Measurements from ENCODE around the gene NBEAL2.

NBEAL2 gene

DNA sequence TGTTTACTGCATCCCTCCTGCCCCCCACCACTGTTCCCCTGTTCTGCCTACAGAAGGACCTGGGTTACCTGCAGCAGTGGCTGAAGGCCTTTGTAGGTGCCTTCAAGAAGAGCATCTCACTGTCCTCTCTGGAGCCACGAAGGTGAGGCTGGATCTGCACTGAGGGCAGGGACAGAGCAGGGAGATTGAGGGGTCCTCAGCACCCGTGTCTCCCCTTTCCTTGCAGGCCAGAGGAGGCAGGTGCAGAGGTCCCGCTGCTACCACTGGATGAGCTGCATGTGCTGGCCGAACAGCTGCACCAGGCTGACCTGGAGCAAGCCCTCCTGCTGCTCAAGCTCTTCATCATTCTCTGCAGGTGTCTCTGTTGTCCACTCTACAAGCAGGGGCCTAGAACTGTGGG, 9.2 kb downstream of the NBEAL2 start:
- no peak for DNase-seq

DNA sequence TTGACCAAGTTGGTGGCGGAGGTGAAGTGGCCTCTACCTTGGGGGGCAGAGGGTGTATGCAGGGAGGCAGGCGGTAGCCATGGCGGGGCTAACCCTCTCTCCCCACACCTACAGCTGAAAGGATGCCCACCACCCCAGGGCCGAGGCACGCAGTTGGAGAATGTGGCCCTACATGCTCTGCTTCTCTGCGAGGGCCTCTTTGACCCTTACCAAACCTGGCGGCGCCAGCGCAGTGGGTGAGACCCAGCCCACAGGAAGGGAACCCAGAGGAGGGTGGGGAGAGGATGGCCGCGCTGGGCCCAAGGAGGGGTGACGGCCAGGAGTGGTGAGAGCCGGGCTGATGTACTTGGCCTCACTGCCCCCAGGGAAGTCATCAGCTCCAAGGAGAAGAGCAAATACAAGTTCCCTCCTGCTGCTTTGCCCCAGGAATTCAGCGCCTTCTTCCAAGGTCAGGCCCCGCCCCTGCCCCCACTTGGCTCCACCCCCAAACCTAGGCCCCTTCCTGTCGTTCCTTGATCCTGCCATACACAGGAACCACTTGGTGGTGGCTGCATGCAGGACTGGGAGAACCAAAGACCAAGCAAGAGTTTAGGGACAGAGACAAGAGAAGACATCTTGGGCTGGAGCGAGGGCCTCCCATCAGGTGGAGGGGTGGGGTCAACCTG, 9.8 kb downstream of the NBEAL2 start:
- DNase-seq = no peak

DNA sequence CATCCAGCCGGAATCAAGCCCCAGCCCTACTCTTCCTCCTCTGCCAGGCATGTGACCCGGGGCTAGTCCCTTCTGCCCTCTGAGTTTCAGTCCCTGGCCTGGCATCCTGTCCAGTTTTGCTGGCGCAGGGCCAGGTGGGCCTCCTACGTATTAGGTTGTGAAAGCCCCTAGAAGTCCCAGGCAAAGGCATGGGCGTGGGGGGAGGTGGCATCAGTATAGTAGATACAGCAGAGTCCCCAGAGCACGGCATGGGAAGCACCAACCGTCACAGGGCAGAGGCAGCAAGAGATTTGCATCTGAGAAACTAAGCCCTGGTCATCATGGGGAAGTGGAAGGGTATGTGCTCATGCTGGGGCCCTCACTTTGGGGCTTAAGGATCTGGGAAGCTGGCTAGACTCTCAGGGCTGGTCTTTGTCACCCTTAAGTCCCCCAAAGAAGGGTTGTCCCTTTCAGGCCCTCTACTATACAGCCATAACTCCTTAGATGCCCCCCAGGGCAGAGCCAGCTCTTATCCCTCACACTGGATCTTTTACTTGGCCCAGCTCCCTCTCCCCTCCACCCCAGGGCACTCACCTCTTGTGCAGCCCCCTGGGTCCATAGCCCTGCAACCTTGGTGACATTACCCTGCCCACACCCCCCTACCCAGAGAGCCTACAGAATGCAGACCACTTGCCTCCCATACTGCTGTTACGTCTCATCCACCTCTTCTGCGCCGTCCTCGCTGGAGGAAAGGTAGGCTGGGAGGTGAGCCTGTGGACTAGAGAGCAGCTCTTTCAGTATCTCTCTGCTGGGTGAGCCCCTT, 11.3 kb downstream of the NBEAL2 start:
- no peak for DNase-seq

DNA sequence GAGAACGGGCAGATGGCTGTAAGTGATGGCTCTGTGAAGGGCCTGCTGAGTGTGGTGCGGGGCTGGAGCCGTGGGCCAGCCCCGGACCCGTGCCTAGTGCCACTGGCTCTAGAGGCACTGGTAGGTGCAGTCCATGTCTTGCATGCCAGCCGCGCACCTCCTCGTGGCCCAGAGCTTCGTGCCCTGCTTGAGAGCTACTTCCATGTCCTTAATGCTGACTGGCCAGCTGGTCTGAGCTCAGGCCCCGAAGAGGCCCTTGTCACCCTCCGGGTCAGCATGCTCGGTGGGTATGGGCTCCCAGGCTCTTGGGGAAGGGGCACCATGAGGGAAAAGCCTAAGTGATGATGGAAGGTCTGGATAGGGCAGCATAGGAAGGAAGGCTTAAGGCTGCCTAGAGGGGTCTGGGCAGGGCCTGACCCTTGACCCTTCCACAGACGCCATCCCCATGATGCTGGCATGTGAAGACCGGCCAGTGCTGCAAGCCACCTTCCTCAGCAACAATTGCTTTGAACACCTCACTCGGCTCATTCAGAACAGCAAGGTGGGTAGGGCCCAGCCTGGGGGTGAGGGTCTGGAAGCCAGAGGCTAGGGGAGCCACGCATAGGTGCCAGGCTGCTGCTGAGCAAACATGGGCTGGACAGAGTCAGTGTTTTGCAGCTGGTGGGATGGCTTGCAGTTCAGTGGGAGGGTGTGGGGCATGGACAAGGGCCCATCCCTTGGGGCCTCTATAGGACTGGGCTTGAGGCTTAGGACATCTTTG, 12.1 kb downstream of the NBEAL2 start:
- no peak for DNase-seq

DNA sequence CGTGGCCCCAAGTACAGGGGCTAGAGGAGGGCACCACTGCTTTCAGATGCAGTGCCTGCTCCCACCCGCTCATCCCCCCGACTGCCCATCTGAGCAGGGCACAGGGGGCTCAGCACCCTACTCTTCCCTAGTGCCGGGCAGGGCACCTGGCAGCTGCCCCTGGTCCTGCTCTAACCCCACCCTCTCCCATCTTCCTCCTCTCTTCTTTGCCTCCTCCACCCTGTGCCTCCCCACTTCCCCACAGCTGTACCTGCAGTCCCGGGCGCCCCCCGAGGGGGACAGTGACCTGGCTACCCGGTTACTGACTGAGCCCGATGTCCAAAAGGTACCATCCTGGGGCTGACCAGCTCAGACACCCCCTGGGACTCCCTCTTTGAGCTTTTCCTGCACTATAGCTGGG, 12.8 kb downstream of the NBEAL2 start:
- no peak for DNase-seq

DNA sequence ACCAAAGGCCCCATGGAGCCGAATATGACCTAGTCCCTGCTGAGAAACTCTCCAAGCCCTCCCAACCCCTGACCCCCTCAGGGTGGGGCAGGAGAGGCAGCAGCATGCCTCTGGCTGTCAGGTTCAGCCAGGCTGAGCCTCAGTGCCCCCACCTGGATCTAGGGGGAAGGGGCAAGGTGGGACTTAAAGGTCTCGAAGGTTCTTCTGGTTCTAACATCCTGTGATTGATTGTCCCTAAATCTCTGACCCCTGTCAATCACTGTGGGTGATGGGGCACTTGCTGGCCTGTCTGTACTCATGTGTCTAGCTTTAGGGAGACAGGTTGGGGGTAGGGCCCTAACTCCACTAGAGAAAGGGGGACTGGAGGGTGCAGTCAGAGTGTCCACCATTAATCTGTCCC, 13.8 kb downstream of the NBEAL2 start:
- no peak for DNase-seq

DNA sequence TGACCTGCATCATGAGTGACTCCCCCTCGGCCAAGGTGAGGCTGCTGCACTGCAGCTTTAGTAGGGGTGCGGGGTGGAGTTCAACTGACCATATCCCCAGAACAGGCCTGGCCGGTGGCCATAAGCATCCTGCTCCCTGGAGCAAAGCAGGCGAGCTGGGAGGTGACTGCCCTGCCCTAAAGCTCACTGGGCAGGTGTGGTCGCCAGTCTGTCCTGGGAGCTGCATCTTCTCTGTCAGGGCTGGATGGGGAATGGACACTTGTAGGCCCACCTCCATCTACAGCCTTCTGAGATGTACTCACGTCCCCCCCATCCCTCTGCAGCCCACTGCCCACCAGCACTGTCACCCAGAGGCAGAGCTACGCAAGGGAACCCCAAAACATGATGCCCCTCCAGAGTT, 14.5 kb downstream of the NBEAL2 start:
- DNase-seq = no peak

DNA sequence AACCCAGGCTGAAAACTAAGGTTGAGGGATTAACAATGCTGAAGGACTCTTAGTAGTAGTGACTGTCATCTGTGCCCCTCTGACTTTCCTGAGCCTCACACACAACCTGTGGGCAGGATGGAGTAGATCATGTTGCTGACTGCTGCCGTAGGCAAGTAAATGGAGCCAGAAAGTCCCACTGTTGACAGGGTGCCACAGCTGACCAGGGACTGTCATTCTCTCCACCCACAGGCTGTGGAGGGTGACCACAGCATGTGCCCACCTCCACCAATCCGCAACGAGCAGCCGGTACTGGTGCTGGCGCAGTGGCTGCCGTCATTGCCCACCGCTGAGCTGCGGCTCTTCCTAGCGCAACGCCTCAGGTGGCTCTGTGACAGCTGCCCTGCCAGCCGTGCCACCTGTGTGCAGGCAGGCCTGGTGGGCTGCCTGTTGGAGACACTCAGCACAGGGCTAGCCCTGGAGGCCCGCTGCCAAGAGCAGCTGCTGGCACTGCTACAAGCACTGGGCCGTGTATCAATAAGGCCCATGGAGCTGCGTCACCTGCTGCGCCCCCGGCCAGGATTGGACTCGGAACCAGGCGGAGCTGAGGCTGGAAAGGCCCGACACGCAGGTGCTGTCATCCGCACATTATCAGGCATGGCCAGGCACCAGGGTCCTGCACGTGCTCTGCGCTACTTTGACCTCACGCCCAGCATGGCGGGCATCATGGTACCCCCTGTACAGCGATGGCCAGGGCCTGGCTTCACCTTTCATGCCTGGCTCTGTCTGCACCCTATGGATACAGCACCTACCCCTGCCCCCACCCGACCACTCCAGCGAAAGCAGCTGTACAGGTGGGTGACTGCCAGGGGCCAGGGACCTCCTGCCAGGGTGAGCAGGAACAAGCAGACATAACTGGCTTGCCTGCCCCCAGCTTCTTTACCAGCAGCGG, 15.6 kb downstream of the NBEAL2 start:
- no peak for DNase-seq

DNA sequence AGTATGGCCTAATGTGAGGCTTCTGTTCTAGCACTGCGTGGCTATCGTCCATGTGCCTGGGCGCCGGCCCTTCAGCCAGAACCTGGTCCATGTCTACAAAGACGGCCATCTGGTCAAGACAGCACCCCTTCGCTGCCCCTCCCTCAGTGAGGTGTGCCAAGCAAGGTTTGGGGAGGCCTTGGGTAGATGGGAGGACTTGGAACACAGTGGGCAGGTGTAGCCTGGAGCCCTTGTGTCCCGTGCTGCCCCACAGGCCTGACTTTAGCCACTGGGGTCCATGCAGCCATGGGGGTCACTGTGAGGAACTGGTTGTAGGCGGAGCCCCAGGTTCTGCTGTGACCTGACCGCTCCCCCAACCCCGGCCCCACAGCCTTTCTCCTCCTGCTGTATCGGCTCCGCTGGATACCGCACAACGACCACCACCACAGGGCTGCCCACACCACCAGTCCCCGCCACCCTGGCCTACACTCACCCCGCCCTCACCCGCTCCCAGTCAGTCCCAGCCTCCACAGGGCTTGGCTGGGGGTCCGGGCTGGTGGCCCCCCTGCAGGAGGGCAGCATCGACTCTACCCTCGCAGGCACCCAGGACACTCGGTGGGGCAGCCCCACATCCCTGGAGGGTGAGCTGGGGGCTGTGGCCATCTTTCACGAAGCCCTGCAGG, 16.6 kb downstream of the NBEAL2 start:
- no peak for DNase-seq

DNA sequence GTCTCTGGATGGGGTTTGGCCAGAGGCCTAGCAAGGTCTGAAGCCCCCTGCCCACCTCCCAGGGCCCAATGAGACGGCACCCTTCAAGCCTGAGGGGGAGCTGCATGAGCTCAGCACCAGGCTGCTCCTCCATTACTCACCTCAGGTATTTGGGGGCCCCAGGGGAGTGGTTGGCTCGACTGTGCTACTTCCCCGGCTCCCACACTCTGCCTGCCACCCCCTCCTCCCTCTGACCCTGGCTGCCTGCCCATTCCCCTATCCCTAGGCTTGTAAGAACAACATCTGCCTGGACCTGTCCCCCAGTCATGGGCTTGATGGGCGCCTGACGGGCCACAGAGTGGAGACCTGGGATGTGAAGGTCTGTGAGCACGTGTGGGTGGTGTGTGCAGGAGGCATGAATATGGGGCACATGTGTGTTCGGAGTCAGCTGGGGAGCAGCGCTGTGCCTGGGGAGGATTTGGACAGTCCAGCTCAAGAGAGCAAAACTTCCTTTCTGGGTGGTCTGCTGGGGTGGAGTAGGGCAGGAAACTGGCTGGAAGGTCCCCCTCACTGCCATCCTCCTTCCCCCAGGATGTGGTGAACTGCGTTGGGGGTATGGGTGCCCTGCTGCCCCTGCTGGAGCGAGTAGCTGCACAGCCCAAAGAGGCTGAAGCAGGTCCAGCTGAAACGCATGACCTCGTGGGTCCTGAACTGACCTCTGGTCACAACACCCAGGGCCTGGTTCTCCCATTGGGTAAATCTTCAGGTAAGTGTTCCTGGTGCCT, 17.4 kb downstream of the NBEAL2 start:
- no peak for DNase-seq

DNA sequence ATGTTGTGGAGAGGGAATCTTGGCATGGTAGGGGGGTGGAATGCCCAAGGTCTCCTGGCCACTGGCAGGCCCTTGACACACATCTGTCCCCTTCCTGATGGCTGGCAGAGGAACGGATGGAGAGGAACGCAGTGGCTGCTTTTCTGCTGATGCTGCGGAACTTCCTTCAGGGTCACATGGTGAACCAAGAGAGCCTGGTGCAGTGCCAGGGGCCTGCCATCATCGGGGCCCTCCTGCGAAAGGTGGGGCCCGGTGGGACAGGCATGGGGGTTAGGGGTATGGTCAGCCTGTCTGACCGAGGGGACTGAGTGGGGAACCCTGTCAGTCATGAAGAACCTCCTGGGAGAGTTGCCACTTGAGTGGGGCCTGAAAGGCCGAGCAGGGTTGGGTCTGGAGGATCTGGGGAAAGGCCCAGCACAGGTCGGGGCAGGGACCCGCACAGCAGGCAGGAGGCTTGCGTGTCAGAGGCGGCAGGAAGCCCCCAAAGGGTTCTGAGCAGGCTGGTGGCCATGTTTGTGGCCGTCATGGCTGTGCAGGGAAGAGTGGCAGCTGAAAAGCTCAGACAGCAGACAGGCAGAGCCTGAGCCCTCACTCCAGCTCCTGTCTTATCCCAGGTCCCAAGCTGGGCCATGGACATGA, 18.1 kb downstream of the NBEAL2 start:
- DNase-seq = no peak

DNA sequence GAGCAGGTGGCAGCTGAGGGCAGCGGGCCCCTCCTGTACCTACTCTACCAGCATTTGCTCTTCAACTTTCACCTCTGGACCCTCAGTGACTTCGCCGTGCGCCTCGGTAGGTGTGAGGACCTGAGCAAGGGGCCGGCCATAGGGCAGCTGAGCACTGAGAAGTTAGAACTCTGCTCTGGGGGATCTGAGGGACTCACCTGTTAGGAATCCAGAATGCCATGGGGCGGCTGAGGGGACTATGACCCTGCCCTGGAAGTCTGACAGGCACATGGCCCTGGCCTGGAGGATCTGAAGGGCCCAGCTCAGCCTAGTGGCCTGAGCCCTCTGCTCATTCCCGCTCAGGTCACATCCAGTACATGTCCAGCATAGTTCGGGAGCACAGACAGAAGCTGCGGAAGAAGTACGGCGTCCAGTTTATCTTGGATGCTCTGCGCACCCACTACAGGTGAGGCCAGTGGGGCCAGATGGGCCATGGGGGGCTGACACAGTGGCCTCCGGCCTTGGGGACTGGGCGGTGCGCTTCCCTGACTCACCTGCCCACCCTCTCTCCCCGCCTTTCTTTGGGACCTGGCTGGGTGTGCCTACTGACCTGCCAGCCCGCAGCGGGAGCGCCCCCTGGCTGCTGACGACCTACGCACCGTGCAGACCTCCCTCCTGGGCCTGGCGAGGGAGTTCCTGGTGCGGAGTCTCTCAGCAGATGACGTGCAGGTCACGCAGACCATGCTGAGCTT, 18.8 kb downstream of the NBEAL2 start:
- DNase-seq = no peak

DNA sequence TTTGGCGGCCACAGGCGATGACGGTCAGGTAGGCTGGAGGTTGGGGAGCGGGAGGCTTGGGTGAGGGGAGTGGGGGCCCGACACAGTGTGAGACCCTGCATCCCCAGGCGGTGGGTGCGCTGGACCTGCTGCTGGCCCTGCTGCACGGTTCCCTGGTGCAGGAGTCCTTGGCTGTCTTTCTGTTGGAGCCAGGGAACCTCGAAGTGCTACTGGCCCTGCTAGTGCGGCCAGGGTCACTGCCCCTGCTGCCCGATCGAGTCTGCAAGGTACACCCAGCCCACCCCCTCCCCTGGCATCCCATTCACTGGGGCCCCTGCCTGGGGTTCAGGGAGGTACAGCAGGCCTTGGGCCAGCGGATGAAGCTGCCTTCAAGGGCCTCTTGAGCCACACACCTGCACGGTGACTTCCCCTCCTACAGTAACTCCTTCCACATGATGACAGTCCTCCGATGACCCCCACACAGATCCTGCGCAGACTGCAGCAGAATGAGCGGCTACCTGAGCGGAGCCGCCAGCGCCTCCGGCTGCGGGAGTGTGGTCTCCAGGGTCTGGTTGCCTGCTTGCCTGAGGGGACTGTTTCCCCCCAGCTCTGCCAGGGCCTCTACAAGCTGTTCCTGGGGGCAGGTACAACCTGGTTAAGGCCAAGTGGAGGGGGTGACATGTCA, 19.5 kb downstream of the NBEAL2 start:
- no peak for DNase-seq

DNA sequence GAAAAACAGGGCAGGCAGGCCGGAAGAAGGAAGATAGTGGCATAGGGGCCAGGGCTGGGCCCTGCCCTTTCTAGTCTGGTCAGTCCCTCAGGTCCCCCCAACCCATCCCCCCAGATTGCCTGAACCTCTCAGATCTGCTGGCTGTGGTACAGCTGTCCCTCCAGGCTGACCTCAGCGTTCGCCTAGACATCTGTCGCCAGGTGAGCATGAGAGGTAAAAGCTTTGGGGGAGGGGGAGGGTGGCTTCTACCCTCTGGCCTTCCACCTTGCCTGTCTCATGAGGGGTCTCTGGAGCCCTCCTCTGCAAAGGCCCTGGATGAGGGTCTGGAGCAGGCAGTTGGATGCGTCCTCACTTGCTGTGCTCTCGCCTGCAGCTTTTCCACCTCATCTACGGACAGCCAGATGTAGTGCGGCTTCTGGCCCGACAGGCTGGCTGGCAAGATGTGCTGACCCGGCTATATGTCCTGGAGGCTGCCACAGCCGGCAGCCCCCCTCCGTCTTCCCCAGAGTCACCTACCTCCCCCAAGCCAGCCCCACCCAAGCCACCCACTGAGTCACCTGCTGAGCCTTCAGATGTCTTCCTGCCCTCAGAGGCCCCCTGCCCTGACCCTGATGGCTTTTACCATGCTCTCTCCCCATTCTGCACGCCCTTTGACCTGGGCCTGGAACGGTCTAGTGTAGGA, 20.2 kb downstream of the NBEAL2 start:
- DNase-seq = no peak

DNA sequence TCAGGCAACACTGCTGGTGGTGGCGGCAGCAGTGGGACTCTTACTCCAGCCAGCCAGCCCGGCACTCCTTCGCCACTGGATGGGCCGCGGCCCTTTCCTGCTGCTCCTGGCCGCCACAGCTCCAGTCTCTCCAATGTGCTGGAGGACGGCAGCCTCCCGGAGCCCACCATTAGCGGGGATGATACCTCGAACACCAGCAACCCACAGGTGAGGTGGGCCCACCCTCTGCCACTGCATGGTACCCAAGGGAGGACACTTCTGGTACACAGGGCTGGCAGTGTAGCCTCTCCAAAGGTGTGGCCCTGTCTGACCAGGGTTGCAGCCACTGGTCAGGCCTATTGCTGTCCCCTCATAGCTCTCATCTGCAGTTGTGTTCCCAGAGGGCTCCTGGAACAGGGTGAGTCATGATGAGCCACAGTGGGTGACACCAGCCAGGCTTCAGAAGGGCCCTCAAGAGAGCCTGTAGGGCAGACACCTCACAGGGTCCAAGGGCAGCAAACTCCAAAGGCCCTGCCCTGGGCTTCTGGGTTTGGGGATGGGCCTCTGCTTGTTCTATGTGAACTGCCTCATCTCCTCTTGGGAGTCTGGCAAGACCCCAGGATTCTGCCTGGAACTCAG, 20.8 kb downstream of the NBEAL2 start:
- DNase-seq = no peak

DNA sequence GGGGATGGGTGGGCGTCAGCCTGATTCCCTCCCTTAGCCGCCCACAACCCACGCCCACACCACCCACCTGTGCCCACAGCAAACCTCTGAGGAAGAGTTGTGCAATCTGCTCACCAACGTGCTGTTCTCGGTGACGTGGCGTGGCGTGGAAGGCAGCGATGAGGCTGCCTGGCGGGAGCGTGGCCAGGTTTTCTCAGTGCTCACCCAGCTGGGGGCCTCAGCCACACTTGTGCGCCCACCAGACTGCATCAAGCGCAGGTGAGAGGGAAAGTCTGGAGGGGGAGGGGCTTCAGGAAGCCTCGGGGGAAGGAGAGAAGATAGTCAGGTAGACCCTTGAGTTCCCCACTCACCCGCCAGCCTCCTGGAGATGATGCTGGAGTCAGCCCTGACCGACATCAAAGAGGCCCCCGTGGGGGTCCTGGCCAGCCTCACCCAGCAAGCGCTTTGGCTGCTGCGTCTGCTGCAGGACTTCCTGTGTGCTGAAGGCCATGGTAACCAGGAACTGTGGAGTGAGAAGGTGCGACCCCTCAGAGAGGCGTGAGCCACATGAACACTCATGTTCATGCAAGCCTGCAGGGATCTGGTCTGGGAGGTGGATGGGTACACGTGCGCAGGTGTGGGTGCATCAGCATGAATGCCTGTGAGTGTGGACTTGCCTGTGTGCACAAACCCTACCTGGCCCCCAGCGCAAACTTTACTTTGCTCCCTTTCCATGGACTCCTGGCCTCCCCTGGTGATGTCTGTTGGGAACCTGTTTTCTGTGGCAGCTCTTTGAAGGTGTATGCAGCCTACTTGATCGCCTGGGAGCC, 21.7 kb downstream of the NBEAL2 start:
- DNase-seq = no peak

DNA sequence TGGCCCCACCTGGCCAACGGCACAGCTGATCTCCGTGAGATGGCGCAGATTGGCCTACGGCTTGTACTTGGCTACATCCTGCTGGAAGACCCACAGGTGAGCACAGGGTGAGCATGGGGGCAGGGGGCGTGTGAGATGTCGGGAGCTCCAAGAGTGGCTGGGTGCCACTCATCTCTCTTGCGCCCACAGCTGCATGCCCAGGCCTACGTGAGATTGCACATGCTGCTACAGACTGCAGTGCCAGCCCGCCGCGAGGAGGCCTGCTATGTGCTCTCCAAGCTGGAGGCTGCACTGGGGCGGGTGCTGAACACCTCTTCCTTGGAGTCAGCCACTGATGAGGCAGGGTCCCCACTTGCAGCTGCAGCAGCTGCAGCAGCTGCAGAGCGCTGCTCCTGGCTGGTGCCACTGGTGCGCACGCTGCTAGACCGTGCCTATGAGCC, 22.3 kb downstream of the NBEAL2 start:
- no peak for DNase-seq
